Nephron (organoid): ENCODE measurements around the gene DNAJC4.

Experiments
- H3K27ac Mint-ChIP-seq, 3 experiments: 2 replicates each; pipeline ENCODE4 v1.8.0; 2020; ENCODE audit warnings: mixed read lengths in 3 of 3, mild to moderate bottlenecking in 2 of 3, moderate library complexity in 1 of 3
- H3K27me3 Mint-ChIP-seq: 2 replicates; pipeline ENCODE4 v1.8.0; 2021; ENCODE audit warnings: low read depth, mild to moderate bottlenecking, moderate library complexity, mixed read lengths
- H3K36me3 Mint-ChIP-seq: 2 replicates; pipeline ENCODE4 v1.8.0; 2020; ENCODE audit warnings: low read depth, mixed read lengths
- H3K4me1 Mint-ChIP-seq: 2 replicates; pipeline ENCODE4 v1.8.0; 2020; ENCODE audit warnings: mixed read lengths
- H3K4me3 Mint-ChIP-seq, 3 experiments: 2 replicates each; pipeline ENCODE4 v1.8.0; 2020; ENCODE audit warnings: mild to moderate bottlenecking in 3 of 3, mixed read lengths in 3 of 3, moderate library complexity in 2 of 3
- H3K9me3 Mint-ChIP-seq: 2 replicates; pipeline ENCODE4 v1.8.0; 2020; ENCODE audit warnings: mixed read lengths
- CTCF ChIP-seq, 3 experiments: fragments of 200-600 bp; sonication (generic); IDR thresholded peaks; one replicate each; pipeline ENCODE4 v1.5.0; 2021; ENCODE audit warnings: antibody characterized with exemption in 3 of 3; ENCODE audit not compliant: unreplicated experiment in 3 of 3

DNAJC4 gene

DNA sequence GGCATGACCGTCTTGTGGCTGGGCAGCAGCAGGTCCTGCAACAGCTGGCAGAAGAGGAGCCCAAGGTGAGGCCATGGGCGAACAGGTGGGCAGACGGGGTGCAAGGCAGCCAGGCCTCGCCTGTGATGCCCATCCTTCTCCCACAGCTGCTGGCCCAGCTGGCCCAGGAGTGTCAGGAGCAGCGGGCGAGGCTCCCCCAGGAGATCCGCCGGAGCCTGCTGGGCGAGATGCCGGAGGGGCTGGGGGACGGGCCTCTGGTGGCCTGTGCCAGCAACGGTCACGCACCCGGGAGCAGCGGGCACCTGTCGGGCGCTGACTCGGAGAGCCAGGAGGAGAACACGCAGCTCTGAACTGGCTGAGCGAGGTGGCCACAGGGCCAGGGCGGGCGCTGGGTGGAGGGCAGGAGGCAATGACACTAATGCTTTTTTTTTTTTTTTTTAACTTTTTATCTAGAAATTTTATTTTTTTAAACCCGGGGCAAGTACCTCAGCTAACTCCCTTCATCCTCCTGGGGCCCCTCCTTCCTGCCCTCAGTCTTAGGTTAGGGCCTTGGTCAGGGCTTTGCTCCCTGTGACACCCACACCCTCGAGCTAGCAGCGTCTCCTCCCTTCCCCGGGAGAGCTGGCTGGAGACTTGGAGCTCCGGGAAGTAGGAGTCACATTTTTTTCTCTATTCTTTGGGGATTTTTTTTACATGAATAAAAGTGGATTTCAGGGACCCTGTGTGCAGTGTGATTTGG lies 37.0 kb downstream of the DNAJC4 start:
- Mint-ChIP-seq H3K9me3 (no peaks in the 10 kb centered on the region), H3K36me3 (peaks cover 7% of the 10 kb centered on the region), H3K4me1 (peaks cover 7% of the 10 kb centered on the region), H3K27ac (peak overlapping the region in 2 of 3 experiments; percentile 98 to 99), H3K27me3 (no peaks in the 10 kb centered on the region), H3K4me3 (peak overlapping the region; percentile 42 to 97 (median 57))
- no peak for TF ChIP-seq CTCF (IDR thresholded peaks at IDR 0.05; ENCODE audit: unreplicated experiment in 3 of 3)

DNA sequence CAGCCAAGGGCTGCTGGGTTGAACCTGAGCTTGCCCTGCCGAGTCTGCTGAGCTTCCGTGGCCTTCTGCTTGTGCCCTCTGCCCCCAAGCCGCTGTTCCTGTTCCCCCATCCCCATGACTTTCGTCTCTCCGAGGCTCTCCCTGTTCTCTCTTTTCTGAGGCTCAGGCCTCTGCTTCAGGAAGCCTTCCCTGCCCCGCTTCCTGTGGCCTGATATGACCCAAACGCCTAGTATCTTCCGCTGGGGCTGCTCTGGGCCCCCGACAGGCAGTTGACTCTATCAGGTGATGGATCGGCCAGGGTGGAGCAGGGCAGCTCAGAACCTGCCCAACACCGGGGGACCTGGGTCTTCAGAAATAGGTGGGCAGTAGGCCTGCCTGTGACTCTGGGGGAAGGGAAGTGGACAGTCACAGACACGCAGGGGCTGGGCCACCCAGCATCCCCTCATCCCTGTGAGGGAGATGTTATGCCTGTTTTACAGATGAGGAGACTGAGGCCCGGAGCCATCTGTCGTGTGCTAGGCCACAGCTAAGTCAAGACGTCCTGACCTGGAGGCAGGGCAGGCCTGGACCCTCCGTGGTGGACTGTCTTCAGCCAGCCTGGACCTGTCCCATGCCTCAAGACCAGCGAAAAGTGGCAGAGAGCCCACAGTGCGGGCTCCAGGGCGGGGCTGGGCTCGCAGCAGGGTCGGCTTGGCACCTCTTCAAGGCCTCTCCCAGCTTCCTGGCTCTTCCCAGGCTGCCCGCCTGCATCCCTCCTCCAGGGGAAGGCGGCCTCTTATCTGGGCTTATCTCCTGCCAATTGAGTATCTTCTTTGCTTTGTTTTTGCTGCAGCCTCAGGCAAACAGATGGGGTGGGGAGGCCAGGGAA lies 37.9 kb downstream of the DNAJC4 start:
- no peaks in the 10 kb centered on the region for H3K9me3 Mint-ChIP-seq
- H3K4me1 Mint-ChIP-seq: peaks cover 7% of the 10 kb centered on the region
- H3K27me3 Mint-ChIP-seq: no peaks in the 10 kb centered on the region
- TF ChIP-seq CTCF (IDR thresholded peaks at IDR 0.05; ENCODE audit: unreplicated experiment in 3 of 3): no peak
- peak overlapping the region; percentile 81 to 99 (median 98) for H3K27ac Mint-ChIP-seq
- H3K36me3 Mint-ChIP-seq: peaks cover 4% of the 10 kb centered on the region
- peak overlapping the region; percentile 94 to 97 (median 96) for H3K4me3 Mint-ChIP-seq

DNA sequence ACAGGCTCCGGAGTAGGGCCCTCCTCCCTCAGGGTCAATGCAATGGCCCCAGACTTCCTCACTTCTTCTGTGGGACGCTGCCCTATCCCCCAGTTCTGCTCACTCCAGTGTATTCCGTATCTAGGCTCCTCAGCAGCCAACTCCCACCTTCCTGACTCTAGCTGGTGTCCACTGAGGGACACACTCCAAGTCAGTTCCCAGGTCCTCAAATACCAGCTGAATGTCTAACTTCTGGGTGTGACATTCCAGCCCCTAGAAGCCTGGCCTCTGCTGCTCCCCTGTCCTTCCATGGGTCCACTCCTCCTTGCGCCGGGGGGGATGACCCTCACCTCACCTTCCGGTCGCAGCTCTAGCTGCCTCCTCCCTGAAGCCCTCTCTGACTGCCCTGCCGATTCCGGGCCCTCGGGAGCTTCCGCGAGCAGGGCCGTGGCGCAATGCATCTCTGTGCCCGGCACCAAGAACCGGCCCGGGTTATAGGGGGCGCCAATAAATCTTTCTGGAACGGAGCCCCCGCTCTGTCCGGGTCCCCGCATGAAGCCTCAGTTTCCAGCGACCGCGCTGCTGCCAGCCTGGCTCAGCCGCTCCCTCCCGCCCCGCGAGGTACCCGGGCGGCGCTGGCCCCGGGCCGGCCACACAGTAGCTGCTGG lies 38.7 kb downstream of the DNAJC4 start:
- Mint-ChIP-seq H3K36me3 (peaks cover 4% of the 10 kb centered on the region), H3K9me3 (no peaks in the 10 kb centered on the region), H3K4me1 (peaks cover 7% of the 10 kb centered on the region), H3K27me3 (no peaks in the 10 kb centered on the region), H3K27ac (peak overlapping the region; percentile 81 to 99 (median 98)), H3K4me3 (peak overlapping the region; percentile 94 to 97 (median 96))
- TF ChIP-seq CTCF (IDR thresholded peaks at IDR 0.05; ENCODE audit: unreplicated experiment in 3 of 3): no peak

DNA sequence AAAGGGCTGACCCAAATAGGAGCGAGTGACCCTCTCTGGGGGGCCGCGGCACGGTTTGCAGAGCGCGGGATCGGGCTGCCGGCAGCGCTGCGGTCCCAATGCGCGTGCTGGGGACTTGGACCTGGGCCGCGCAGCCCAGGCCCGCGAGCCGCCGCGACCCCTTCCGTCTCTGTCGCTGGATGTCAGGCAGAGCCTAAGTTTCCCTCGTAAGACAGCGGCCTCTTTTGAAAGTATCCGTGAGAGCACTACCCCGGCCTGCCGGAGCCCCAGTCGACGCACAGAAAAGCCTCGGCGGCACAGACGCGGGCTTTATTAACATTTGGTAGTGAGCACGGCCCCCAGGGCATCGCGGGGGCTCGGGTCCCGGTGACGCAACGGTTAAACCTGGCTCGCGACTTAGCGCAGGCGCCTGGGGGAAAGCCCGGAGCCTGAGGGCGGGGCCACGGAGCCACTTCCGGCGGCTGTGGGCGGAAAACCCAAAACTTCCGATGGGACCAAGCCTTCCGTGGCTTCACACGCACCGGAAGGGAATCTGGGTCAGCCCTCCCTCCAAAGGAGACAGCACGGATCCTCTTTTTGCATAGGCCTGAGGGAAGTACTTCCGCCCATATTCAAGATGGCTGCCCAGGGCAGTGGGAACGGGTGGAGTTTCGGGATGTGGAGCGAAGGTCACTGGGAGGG lies 39.3 kb downstream of the DNAJC4 start:
- peak overlapping the region; percentile 94 to 97 (median 96) for H3K4me3 Mint-ChIP-seq
- no peaks in the 10 kb centered on the region for H3K27me3 Mint-ChIP-seq
- H3K9me3 Mint-ChIP-seq: no peaks in the 10 kb centered on the region
- peak in 1 of 3 experiments; percentile 49 for TF ChIP-seq CTCF (IDR thresholded peaks at IDR 0.05; ENCODE audit: unreplicated experiment in 3 of 3)
- H3K27ac Mint-ChIP-seq: peak overlapping the region; percentile 97 to 99 (median 98)
- peaks cover 7% of the 10 kb centered on the region for H3K4me1 Mint-ChIP-seq
- H3K36me3 Mint-ChIP-seq: peaks cover 4% of the 10 kb centered on the region

DNA sequence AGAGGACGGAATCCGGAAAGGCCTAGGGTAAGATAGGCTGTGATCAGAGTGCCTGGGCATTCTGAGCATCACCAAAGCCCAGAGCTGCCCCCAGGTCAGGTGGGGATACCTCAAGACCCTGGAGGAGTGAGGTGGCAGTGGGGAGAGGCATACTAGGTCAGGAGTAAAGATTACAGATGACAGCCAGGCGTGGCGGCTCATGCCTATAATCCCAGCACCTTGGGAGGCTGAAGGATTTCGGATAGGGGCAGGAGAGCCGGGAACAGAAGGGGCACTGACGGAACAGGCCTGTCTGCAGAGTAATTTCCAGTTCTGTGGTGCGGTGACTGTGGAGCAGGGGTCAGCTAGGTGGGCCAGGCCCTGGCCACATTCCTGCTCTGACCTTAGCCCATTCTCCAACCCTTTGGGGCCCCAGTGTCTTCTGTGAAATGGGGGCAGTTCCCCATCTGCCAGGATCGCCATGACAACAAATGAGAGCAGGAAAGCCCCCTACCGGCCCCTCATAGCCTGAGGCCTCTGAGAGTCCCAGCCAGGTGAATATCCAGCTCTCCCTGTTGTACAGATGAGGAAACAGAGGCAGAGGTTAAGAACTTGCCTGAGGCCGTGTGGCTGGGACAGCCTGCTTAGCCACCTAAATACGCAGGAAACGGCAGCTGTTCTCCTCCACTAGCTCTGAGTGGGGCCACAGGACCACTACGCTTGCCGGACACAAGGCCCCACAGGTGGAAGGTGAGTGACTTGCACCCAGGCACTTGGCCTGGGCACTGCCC lies 44.9 kb downstream of the DNAJC4 start:
- no peak for TF ChIP-seq CTCF (IDR thresholded peaks at IDR 0.05; ENCODE audit: unreplicated experiment in 3 of 3)
- Mint-ChIP-seq H3K4me3 (no peak overlapping the region), H3K9me3 (no peaks in the 10 kb centered on the region), H3K27ac (no peak overlapping the region), H3K36me3 (peaks cover 9% of the 10 kb centered on the region), H3K4me1 (peaks cover 4% of the 10 kb centered on the region), H3K27me3 (no peaks in the 10 kb centered on the region)
